Ascending aorta (tissue), 2 donors: ENCODE measurements around the gene DCBLD1. TPM values are rescaled to one million over a fixed set of nuclear protein-coding genes. Genes with fewer than 3 reads are reported as not detected.

Experiments
- DNase-seq, 2 donors: peaks; one replicate each; pipeline ENCODE4 v3.0.0-alpha.2; 2019; ENCODE audit warnings: low spot score in 2 of 2
- H3K27ac ChIP-seq, 2 donors: fragments of 200-600 bp; sonication (generic); one replicate each; pipeline ENCODE4 v1.5.1; 2016 to 2017; ENCODE audit warnings: mild to moderate bottlenecking in 1 of 2
- H3K27me3 ChIP-seq: fragments of 200-600 bp; sonication (generic); one replicate; pipeline ENCODE4 v1.5.1; 2017
- H3K36me3 ChIP-seq, 2 donors: fragments of 200-600 bp; sonication (generic); one replicate each; pipeline ENCODE4 v1.5.1; 2016
- H3K4me1 ChIP-seq, 2 donors: fragments of 200-600 bp; sonication (generic); one replicate each; pipeline ENCODE4 v1.5.1; 2016 to 2017; ENCODE audit warnings: mild to moderate bottlenecking in 1 of 2
- H3K4me3 ChIP-seq, 2 donors: fragments of 200-600 bp; sonication (generic); one replicate each; pipeline ENCODE4 v1.5.1; 2016 to 2017; ENCODE audit warnings: mild to moderate bottlenecking in 1 of 2
- H3K9me3 ChIP-seq, 2 donors: fragments of 200-600 bp; sonication (generic); one replicate each; pipeline ENCODE4 v1.5.1; 2016
- CTCF ChIP-seq, 3 experiments: fragments of 200-600 bp in 2 of 3; fragments of 450-650 bp in 1 of 3; sonication (generic) in 2 of 3; IDR thresholded peaks; one replicate each; pipeline ENCODE4 v1.5.1; 2016 to 2019; ENCODE audit warnings: antibody characterized with exemption in 3 of 3, mild to moderate bottlenecking in 1 of 3, moderate library complexity in 1 of 3
- intact Hi-C: fragments of 100-400 bp; cut with DNase I; formaldehyde crosslinking; loops from one replicate; pipeline ENCODE4 v1.15.1; 2023
- total RNA-seq: library from RNA; depleted of rRNA; stranded (reverse); fragments of >200 nt; gene quantifications from one replicate; pipeline ENCODE4 v1.1.0, GENCODE V29; 2016

Gene DCBLD1
- total RNA-seq, 1 donor from 2014 or later: 0.85 TPM

GRCh38 chr6:117489003-117489402 is 6.5 kb downstream of the DCBLD1 start:
- H3K27ac ChIP-seq: no peak overlapping the region
- no peak for TF ChIP-seq CTCF (IDR thresholded peaks at IDR 0.05)

GRCh38 chr6:117491916-117492315 is 9.4 kb downstream of the DCBLD1 start:
- no peak for TF ChIP-seq CTCF (IDR thresholded peaks at IDR 0.05)
- Histone ChIP-seq H3K9me3 (no peaks in the 10 kb centered on the region), H3K4me1 (peaks cover 0 to 7% of the 10 kb centered on the region in 2 donors), H3K27me3 (no peaks in the 10 kb centered on the region), H3K4me3 (no peak overlapping the region), H3K36me3 (no peaks in the 10 kb centered on the region), H3K27ac (no peak overlapping the region)
- intact Hi-C loops: no loop called here
- DNase-seq: no peak

More at GRCh38 chr6:117489003-117489402, 6.5 kb downstream of the DCBLD1 start:
- Histone ChIP-seq H3K9me3 (no peaks in the 10 kb centered on the region), H3K4me1 (peaks cover 1 to 7% of the 10 kb centered on the region in 2 donors), H3K4me3 (no peak overlapping the region), H3K36me3 (no peaks in the 10 kb centered on the region), H3K27me3 (no peaks in the 10 kb centered on the region)
- intact Hi-C loops: no loop called here
- DNase-seq: no peak

GRCh38 chr6:117493470-117493869 is 11.0 kb downstream of the DCBLD1 start:
- TF ChIP-seq CTCF (IDR thresholded peaks at IDR 0.05): no peak

DNA sequence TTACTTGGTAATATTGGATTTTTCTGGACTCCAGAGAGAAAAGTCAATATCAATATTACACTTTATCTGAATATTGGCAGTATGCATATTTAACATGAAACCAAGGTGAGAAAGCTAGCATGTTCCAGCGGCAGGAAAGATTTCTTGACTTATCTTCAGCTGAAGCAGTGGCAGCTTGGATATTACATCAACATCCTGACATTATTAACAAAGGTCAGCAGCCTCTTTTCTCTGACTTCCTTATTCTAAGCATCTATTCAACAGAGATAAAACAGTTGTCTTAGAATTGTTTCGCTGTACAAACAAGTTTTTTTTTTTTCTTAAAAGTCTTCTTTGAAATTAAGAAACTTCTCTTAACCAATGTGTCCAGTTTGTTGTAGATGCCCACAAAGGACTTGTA is 11.8 kb downstream of the DCBLD1 start:
- Histone ChIP-seq H3K27ac (no peak overlapping the region), H3K4me1 (peaks cover 0 to 17% of the 10 kb centered on the region in 2 donors), H3K36me3 (no peaks in the 10 kb centered on the region), H3K4me3 (no peak overlapping the region), H3K9me3 (no peaks in the 10 kb centered on the region), H3K27me3 (no peaks in the 10 kb centered on the region)
- intact Hi-C loops: no loop called here
- TF ChIP-seq CTCF (IDR thresholded peaks at IDR 0.05): no peak
- DNase-seq: no peak

More at GRCh38 chr6:117493470-117493869, 11.0 kb downstream of the DCBLD1 start:
- H3K27me3 ChIP-seq: no peaks in the 10 kb centered on the region
- DNase-seq: no peak
- peaks cover 0 to 12% of the 10 kb centered on the region in 2 donors for H3K4me1 ChIP-seq
- intact Hi-C loops: no loop called here
- no peaks in the 10 kb centered on the region for H3K9me3 ChIP-seq
- no peak overlapping the region for H3K4me3 ChIP-seq
- no peaks in the 10 kb centered on the region for H3K36me3 ChIP-seq
- no peak overlapping the region for H3K27ac ChIP-seq

DNA sequence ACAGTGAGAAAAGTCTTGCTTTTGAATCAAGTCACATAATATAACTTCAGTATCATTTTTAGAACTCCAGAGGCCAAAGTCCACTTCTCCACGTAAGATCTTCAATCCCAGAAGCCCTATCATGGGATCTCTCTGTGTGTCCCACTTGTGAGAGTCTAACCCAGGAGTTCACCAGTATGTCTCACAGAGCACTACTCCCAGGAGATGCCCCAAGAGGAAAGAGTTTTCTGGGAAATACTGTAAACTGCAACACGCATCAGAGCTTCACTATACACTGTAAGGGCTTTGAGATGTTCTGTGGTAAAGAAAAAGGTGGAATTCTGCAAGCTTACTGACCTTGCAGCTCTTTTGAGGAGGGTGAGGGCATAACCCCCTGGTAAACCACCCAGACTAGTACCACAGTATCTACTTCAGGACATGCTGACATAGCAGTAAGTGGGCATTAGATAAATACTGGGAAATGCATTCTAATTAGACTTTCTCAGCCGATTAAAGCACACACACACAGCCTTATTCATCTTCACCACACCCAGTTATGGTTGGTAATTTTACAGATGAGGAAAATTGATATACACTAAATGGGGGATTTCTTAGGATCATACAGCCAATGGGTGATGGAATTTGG is 12.3 kb downstream of the DCBLD1 start:
- no peak for DNase-seq
- Histone ChIP-seq H3K4me1 (peaks cover 0 to 17% of the 10 kb centered on the region in 2 donors), H3K27ac (no peak overlapping the region), H3K4me3 (no peak overlapping the region), H3K27me3 (no peaks in the 10 kb centered on the region), H3K36me3 (no peaks in the 10 kb centered on the region), H3K9me3 (no peaks in the 10 kb centered on the region)
- no peak for TF ChIP-seq CTCF (IDR thresholded peaks at IDR 0.05)
- intact Hi-C loops: no loop called here
